Effector memory CD8-positive, alpha-beta T cell (primary cell): ENCODE data around the gene SDHAF1.
"Not testable (repeated sequence)": the region's sequence is repeated elsewhere in the genome, so short reads cannot be mapped to it uniquely, and the experiment has no call there.

Source experiments
- ATAC-seq: fragments of 150-1000 bp; cut with Tn5 transposase; replicated peaks from 2 replicates; pipeline ENCODE4 v1.10.0; 2021; ENCODE audit warnings: mild to moderate bottlenecking, moderate library complexity
- DNase-seq, 3 experiments: peaks; one replicate each; pipeline ENCODE4 v3.0.0; 2021
- H3K27ac Mint-ChIP-seq, 2 donors: one replicate each; pipeline ENCODE4 v1.8.0; 2022; ENCODE audit warnings: mild to moderate bottlenecking in 2 of 2, mixed read lengths in 2 of 2, moderate library complexity in 2 of 2
- H3K27me3 Mint-ChIP-seq, 2 donors: one replicate each; pipeline ENCODE4 v1.8.0; 2022; ENCODE audit warnings: mixed read lengths in 2 of 2
- H3K36me3 Mint-ChIP-seq: one replicate; pipeline ENCODE4 v1.8.0; 2022; ENCODE audit warnings: mild to moderate bottlenecking, moderate library complexity, mixed read lengths; ENCODE audit not compliant: insufficient read depth
- H3K4me1 Mint-ChIP-seq, 2 donors: one replicate each; pipeline ENCODE4 v1.8.0; 2022; ENCODE audit warnings: low read depth in 2 of 2, mixed read lengths in 2 of 2
- H3K4me3 Mint-ChIP-seq, 2 donors: one replicate each; pipeline ENCODE4 v1.8.0; 2022; ENCODE audit warnings: mild to moderate bottlenecking in 2 of 2, mixed read lengths in 2 of 2, moderate library complexity in 2 of 2
- H3K9me3 Mint-ChIP-seq, 2 donors: one replicate each; pipeline ENCODE4 v1.8.0; 2022; ENCODE audit warnings: mixed read lengths in 2 of 2

SDHAF1 gene

GRCh38 chr19:35975608-35976214, 19.3 kb upstream of the SDHAF1 start:
- H3K9me3 Mint-ChIP-seq: no peaks in the 10 kb centered on the region
- H3K27ac Mint-ChIP-seq: no peak overlapping the region
- no peak for ATAC-seq
- peaks cover under 1 to 32% of the 10 kb centered on the region in 2 donors for H3K27me3 Mint-ChIP-seq
- no peak for DNase-seq
- peaks cover 0 to 3% of the 10 kb centered on the region in 2 donors for H3K4me1 Mint-ChIP-seq
- H3K4me3 Mint-ChIP-seq: no peak overlapping the region
- peaks cover 4% of the 10 kb centered on the region for H3K36me3 Mint-ChIP-seq

GRCh38 chr19:35977446-35978222, 17.4 kb upstream of the SDHAF1 start:
- ATAC-seq: peak; percentile 49
- H3K4me1 Mint-ChIP-seq: peaks cover 0 to 3% of the 10 kb centered on the region in 2 donors
- peaks cover 10 to 49% of the 10 kb centered on the region in 2 donors for H3K27me3 Mint-ChIP-seq
- no peak overlapping the region for H3K27ac Mint-ChIP-seq
- DNase-seq: peak in 1 of 3 experiments; percentile 11
- no peak overlapping the region for H3K4me3 Mint-ChIP-seq
- peaks cover 4% of the 10 kb centered on the region for H3K36me3 Mint-ChIP-seq
- no peaks in the 10 kb centered on the region for H3K9me3 Mint-ChIP-seq

- H3K9me3 Mint-ChIP-seq: no peaks in the 10 kb centered on the region
- H3K4me1 Mint-ChIP-seq: peaks cover 0 to 3% of the 10 kb centered on the region in 2 donors
- peaks cover 11 to 55% of the 10 kb centered on the region in 2 donors for H3K27me3 Mint-ChIP-seq
These were observed 16.7 kb upstream of the SDHAF1 start for GRCh38 chr19:35978271-35978670.

DNA sequence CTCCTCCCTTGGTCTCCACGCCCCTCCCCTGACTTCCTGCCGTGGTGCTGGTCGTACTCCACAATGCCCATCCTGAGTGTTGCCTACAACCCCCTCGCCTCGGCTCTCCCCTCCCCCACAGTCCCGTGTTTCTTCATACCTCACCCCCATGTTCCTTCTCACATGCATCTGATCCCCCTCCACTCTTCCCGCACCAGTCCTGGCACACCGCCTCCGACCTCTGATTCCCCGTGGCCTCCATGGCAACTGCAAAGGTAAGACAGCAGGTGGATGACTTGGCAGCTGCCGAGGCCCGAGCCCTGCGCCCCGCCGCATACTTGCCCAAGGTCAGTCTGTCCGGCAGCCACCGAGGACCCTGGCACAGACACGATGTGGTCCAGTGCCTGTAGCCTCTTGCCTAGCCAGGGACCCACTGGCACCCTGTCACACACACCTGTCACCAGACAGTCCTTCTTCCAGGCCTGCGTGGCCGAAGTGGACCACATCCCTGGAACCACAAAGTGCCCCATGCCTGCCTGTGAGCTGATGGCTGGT, 16.1 kb upstream of the SDHAF1 start:
- Mint-ChIP-seq H3K27ac (no peak overlapping the region), H3K36me3 (peaks cover 4% of the 10 kb centered on the region), H3K27me3 (peaks cover 17 to 62% of the 10 kb centered on the region in 2 donors), H3K4me1 (peaks cover 0 to 3% of the 10 kb centered on the region in 2 donors), H3K9me3 (no peaks in the 10 kb centered on the region), H3K4me3 (no peak overlapping the region)
- no peak for DNase-seq
- ATAC-seq: no peak

More at GRCh38 chr19:35978271-35978670, 16.7 kb upstream of the SDHAF1 start:
- no peak for DNase-seq
- H3K36me3 Mint-ChIP-seq: peaks cover 4% of the 10 kb centered on the region
- ATAC-seq: no peak
- no peak overlapping the region for H3K27ac Mint-ChIP-seq
- no peak overlapping the region for H3K4me3 Mint-ChIP-seq

- not testable (repeated sequence) for H3K4me1 Mint-ChIP-seq, DNase-seq, H3K27ac Mint-ChIP-seq, H3K9me3 Mint-ChIP-seq, ATAC-seq, H3K36me3 Mint-ChIP-seq, H3K4me3 Mint-ChIP-seq
- H3K27me3 Mint-ChIP-seq: peaks cover 38 to 73% of the 10 kb centered on the region in 2 donors
These were observed 14.0 kb upstream of the SDHAF1 start for GRCh38 chr19:35980997-35981396.

DNA sequence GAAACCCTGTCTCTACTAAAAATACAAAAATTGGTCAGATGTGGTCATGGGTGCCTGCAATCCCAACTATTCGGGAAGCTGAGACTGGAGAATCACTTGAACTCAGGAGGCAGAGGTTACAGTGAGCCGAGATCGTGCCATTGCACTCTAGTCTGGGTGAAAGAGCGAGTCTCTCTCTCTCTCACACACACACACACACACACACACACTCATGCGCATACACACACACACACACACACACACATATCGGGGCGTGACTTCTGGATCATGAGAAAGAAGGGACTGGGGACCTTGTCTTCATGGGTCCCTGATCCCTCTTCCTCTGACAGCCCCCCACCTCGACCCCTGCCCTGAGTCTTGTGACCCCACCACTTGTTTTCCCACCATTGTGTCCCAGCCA, 11.8 kb upstream of the SDHAF1 start:
- Mint-ChIP-seq H3K36me3 (no peaks in the 10 kb centered on the region), H3K9me3 (no peaks in the 10 kb centered on the region), H3K4me1 (peaks cover 0 to 5% of the 10 kb centered on the region in 2 donors), H3K27me3 (peaks cover 58 to 87% of the 10 kb centered on the region in 2 donors), H3K4me3 (no peak overlapping the region), H3K27ac (no peak overlapping the region)
- DNase-seq (no peak), ATAC-seq (no peak)

DNA sequence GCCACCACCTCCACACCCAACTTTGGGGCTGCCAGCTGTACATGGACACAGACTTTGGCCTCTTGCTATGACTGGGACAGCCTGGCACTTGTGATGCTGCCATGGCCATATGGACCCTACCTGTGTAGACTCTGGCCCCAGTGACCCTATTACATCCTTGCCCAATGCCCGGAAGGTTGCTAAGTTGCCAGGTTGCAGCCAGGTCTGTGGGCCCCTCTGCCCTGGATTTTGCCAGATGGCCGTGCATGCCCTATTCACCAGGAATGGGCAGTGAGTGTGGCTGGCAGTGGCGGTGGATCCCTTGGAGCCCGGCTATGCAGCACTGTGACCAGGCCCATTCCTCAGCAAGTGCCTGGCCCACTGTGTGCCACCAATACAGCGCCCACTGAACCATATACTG, 8.9 kb upstream of the SDHAF1 start:
- Mint-ChIP-seq H3K27ac (no peak overlapping the region), H3K36me3 (no peaks in the 10 kb centered on the region), H3K27me3 (peaks cover 63 to 85% of the 10 kb centered on the region in 2 donors), H3K4me3 (peak overlapping the region in 1 of 2 donors; percentile 61), H3K4me1 (peaks cover 0 to 5% of the 10 kb centered on the region in 2 donors), H3K9me3 (no peaks in the 10 kb centered on the region)
- ATAC-seq: no peak
- DNase-seq: no peak

- H3K9me3 Mint-ChIP-seq: no peaks in the 10 kb centered on the region
- no peaks in the 10 kb centered on the region for H3K36me3 Mint-ChIP-seq
- peak overlapping the region; percentile 61 to 63 for H3K4me3 Mint-ChIP-seq
- H3K4me1 Mint-ChIP-seq: peaks cover 0 to 5% of the 10 kb centered on the region in 2 donors
- no peak overlapping the region for H3K27ac Mint-ChIP-seq
- DNase-seq (no peak), ATAC-seq (peak; percentile 54)
- H3K27me3 Mint-ChIP-seq: peaks cover 58 to 79% of the 10 kb centered on the region in 2 donors
These were observed 8.1 kb upstream of the SDHAF1 start for GRCh38 chr19:35986664-35987570.

DNA sequence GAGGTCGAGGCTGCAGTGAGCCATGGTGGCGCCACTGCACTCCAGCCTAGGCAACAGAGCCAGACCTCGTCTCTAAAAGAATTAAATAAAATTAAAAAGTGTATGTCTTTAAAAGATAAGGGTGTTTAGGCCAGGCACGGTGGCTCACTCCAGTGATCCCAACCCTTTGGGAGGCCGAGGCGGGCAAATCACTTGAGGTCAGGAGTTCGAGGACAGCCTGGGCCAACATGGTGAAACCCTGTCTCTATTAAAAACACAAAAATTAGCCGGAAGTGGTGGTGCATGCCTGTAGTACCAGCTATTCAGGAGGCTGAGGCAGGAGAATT, 7.5 kb upstream of the SDHAF1 start:
- H3K27ac Mint-ChIP-seq: no peak overlapping the region
- H3K27me3 Mint-ChIP-seq: peaks cover 58 to 73% of the 10 kb centered on the region in 2 donors
- peaks cover 0 to 5% of the 10 kb centered on the region in 2 donors for H3K4me1 Mint-ChIP-seq
- H3K36me3 Mint-ChIP-seq: no peaks in the 10 kb centered on the region
- no peaks in the 10 kb centered on the region for H3K9me3 Mint-ChIP-seq
- no peak for ATAC-seq
- DNase-seq: no peak
- H3K4me3 Mint-ChIP-seq: peak overlapping the region; percentile 61 to 63

GRCh38 chr19:35988824-35989223, 6.2 kb upstream of the SDHAF1 start:
- Mint-ChIP-seq H3K4me1 (peaks cover 0 to 5% of the 10 kb centered on the region in 2 donors), H3K9me3 (no peaks in the 10 kb centered on the region), H3K4me3 (no peak overlapping the region), H3K27me3 (peaks cover 52 to 60% of the 10 kb centered on the region in 2 donors), H3K27ac (no peak overlapping the region), H3K36me3 (no peaks in the 10 kb centered on the region)
- no peak for ATAC-seq
- no peak for DNase-seq

DNA sequence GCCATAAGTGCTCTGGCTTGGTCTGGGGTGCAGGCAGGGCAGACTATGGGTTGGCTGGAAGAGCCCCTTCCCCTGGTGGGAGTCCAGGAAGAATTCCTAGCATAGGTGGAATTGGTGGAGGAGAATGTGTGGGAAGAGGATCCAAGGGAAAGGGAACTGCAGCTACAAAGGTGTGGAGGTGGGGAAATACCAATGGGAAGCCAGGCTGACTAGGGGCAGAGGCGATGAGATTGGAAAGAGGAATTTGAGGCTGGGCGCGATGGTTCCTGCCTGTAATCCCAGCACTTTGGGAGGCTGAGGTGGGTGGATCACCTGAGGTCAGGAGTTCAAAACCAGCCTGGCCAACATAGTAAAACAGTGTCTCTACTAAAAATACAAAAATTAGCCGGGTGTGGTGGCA, 4.8 kb upstream of the SDHAF1 start:
- DNase-seq (no peak), ATAC-seq (no peak)
- Mint-ChIP-seq H3K36me3 (peaks cover 4% of the 10 kb centered on the region), H3K27me3 (peaks cover 39 to 47% of the 10 kb centered on the region in 2 donors), H3K4me3 (no peak overlapping the region), H3K9me3 (no peaks in the 10 kb centered on the region), H3K27ac (no peak overlapping the region), H3K4me1 (peaks cover 3 to 11% of the 10 kb centered on the region in 2 donors)

- H3K4me1 Mint-ChIP-seq: peaks cover 8 to 16% of the 10 kb centered on the region in 2 donors
- H3K9me3 Mint-ChIP-seq: no peaks in the 10 kb centered on the region
- H3K27ac Mint-ChIP-seq: no peak overlapping the region
- H3K36me3 Mint-ChIP-seq: peaks cover 4% of the 10 kb centered on the region
- peaks cover 30 to 38% of the 10 kb centered on the region in 2 donors for H3K27me3 Mint-ChIP-seq
- no peak overlapping the region for H3K4me3 Mint-ChIP-seq
- no peak for ATAC-seq
- no peak for DNase-seq
These were observed 3.9 kb upstream of the SDHAF1 start for GRCh38 chr19:35990771-35991730.
